GM21381 (cell line): ENCODE data around the gene VRK1.

Experiments used
- ATAC-seq: cut with Tn5 transposase; IDR thresholded peaks from one replicate; pipeline ENCODE4 v1.9.1; 2021; ENCODE audit warnings: mild to moderate bottlenecking, moderate library complexity; ENCODE audit not compliant: unreplicated experiment

Gene VRK1

DNA sequence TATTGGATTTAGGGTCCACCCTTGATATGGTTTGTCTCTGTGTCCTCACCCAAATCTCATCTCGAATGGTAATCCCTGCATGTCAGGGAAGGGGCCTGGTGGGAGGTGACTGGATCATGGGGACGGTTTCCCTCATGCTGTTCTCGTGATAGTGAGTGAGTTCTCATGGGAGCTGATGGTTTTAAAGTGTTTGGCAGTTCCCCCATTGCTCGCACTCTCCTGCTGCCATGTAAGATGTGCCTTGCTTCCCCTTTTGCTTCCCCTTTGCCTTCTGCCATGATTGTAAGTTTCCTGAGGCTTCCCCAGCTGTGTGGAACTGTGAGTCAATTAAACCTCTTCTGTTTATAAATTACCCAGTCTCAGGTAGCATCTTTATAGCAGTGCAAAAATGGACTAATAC lies 118.3 kb downstream of the VRK1 start:
- no peak for ATAC-seq

DNA sequence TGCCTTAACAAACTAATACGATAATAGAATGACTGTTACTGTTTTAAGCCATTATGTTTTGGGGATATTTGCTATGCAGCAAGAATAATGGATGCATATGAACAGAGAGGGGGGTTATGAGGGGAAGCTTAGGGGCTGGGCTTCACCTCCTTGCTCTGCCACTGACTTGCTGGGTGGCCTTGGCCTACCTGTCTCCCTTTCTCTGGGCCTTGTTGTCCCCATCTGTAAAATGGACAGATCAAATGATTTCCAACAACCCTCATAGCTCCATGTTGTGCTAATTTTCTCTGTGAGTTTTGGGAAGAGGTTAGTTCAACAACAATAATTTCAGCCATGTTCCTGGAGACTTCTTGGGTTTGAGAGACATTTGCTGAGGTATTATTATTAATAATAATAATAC lies 119.6 kb downstream of the VRK1 start:
- no peak for ATAC-seq

DNA sequence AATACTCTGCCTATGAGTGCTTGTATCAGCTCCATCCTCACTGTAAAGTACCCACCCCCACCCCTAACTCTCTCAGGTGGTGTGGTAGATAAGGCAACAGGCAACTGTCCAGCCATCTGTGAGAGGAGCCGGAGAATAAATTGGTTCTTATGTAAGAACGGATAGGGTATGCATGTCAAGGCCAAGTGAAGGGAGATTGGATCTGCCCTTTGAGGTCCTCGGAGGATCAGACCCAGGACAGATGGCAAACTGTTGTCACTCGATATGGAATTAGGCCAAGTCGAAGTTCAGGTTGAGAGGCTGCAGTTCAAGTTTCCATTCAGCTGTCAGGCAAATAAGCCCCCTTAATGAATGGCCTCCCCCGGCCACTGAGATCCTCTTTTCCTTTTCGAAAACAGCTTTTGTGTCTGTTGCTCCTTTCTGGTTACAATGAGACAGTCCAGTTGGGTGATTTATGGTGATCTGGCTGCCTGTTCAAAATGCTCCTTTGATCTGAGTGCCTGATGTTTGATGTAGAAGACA lies 120.3 kb downstream of the VRK1 start:
- ATAC-seq = no peak

- ATAC-seq = no peak
Measured at GRCh38 chr14:96920023-96920422, 122.8 kb downstream of the VRK1 start.

DNA sequence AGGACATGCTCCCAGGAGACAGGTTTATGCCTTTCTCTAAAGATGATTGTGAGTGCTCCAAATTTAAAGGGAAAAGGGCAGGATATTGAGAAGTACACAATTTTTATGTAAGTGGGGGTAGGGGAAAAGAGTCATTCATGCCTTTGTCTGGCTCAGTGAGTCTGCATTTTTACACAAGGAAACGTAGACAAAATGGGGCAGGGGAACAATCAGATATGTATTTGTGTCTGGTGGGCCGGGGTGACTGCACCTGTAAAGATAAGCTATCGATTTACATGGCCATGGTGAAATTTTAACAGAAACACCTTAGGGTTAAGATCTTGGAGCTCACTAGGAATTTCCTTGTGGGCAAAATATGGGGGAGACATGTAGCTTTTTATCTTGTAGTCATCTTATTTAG lies 123.6 kb downstream of the VRK1 start:
- no peak for ATAC-seq

GRCh38 chr14:96922986-96923385 lies 125.8 kb downstream of the VRK1 start:
- ATAC-seq = no peak

DNA sequence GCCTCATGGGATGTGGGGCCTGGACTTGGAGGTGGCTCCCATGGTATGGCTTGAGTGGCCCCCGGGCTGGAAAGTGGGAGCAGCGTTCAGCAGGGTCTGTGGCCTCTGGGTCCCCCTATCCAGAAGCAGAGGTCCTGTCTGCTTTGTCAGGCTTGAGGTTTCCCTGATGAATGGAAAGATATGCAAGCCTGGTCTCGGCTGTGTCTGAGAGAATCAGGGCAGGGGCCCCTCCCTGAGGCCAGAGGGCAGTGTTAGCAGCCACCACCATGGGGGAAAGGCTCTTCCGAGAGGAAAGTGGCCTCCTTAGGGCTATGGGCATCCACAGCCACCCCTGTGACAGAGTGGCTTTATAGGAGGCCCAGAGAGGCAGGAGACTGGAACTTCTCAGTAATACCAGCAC lies 128.2 kb downstream of the VRK1 start:
- ATAC-seq = no peak

- ATAC-seq = no peak
Measured at GRCh38 chr14:96926001-96926400, 128.8 kb downstream of the VRK1 start.

DNA sequence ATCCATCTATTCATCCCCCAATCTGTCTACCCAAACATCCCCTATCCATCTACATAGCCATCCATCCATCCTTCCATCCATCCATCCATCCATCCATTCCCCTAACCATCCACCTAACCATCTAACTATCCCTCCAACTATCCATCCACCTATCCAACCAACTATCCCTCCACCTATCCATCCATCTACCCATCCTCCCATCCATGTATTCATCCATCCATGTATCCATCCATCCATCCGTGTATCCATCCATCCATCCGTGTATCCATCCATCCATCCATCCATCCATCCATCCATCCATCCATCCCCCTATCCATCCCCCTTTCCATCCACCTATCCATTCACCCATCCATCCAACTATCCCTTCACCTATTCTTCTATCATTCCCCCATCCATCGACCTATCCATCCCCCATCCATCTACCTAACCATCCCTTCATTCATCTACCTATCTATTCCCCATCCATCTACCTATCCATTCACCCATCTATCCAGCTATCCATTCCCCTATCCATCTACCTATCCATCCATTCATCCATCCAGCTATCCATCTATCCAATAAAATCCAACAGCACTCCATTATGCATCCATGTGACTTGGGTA lies 131.7 kb downstream of the VRK1 start:
- no peak for ATAC-seq

GRCh38 chr14:96929950-96930349 lies 132.8 kb downstream of the VRK1 start:
- no peak for ATAC-seq

- ATAC-seq = no peak
Measured at GRCh38 chr14:96930526-96930925, 133.3 kb downstream of the VRK1 start.
